ENCODE measurements around the gene C16orf82.

GRCh38 chr16:27097800-27098230 lies 31.1 kb downstream of the C16orf82 start:
- TF ChIP-seq CTCF (IDR thresholded peaks at IDR 0.05) = no peak
- no peak for TF ChIP-seq POLR2AphosphoS5 (IDR thresholded peaks at IDR 0.05)
- TF ChIP-seq POLR2A (IDR thresholded peaks at IDR 0.05) = no peak

Measured in stomach (tissue), 4 donors.